Uterus (tissue), 4 donors: ENCODE results near the gene ADARB1. TPM values are rescaled to one million over a fixed set of nuclear protein-coding genes. Genes with fewer than 3 reads are reported as not detected.

Source experiments
- DNase-seq, 2 donors: peaks; one replicate each; pipeline ENCODE4 v3.0.0-alpha.2; 2019 to 2020
- H3K27ac ChIP-seq, 2 donors: fragments of 200-600 bp; sonication (generic); 1 replicate in 1 of 2; 2 replicates in 1 of 2; pipeline ENCODE4 v1.5.1; 2016 to 2018
- H3K27me3 ChIP-seq, 2 donors: fragments of 200-600 bp; sonication (generic); one replicate each; pipeline ENCODE4 v1.5.1; 2018 to 2019; ENCODE audit warnings: control low read depth in 1 of 2
- H3K36me3 ChIP-seq, 2 donors: fragments of 200-600 bp; sonication (generic); one replicate each; pipeline ENCODE4 v1.5.1; 2019; ENCODE audit warnings: control low read depth in 1 of 2
- H3K4me1 ChIP-seq, 2 donors: fragments of 200-600 bp; sonication (generic); one replicate each; pipeline ENCODE4 v1.5.1; 2018 to 2019; ENCODE audit warnings: control low read depth in 1 of 2
- H3K4me3 ChIP-seq, 2 donors: fragments of 200-600 bp; sonication (generic); 1 replicate in 1 of 2; 2 replicates in 1 of 2; pipeline ENCODE4 v1.5.1; 2018 to 2019; ENCODE audit warnings: mild to moderate bottlenecking in 1 of 2
- H3K9me3 ChIP-seq, 2 donors: fragments of 200-600 bp; sonication (generic); one replicate each; pipeline ENCODE4 v1.5.1; 2019; ENCODE audit warnings: control low read depth in 1 of 2
- POLR2A ChIP-seq, 2 donors: fragments of 450-650 bp; IDR thresholded peaks; one replicate each; pipeline ENCODE4 v1.6.1; 2016; ENCODE audit warnings: antibody characterized with exemption in 2 of 2, mild to moderate bottlenecking in 1 of 2, moderate library complexity in 1 of 2
- intact Hi-C: fragments of 100-400 bp; cut with DNase I; formaldehyde crosslinking; loops from one replicate; pipeline ENCODE4 v1.15.1; 2023; ENCODE audit warnings: low total_unique reads
- total RNA-seq, 4 donors: library from RNA; depleted of rRNA in 3 of 4; stranded (reverse); fragments of >200 nt in 3 of 4; gene quantifications; one replicate each; pipeline versions ENCODE4 v1.1.0 to v1.2.4, GENCODE V29; 2014 to 2023
- TF ChIP-seq, protein P1 (sequence below), 4 experiments: fragments of 200-600 bp in 2 of 4; fragments of 450-650 bp in 2 of 4; sonication (generic) in 2 of 4; IDR thresholded peaks; one replicate each; pipeline ENCODE4 v1.5.1; 2016 to 2019; ENCODE audit warnings: antibody characterized with exemption in 4 of 4, mild to moderate bottlenecking in 2 of 4, moderate library complexity in 1 of 4
- donor health status: DM: yes; HTN: yes; CAD: no.

The ADARB1 gene
- total RNA-seq, 4 donors from 2014 or later, result 21.8 to 69.6 (median 43.3) TPM

DNA sequence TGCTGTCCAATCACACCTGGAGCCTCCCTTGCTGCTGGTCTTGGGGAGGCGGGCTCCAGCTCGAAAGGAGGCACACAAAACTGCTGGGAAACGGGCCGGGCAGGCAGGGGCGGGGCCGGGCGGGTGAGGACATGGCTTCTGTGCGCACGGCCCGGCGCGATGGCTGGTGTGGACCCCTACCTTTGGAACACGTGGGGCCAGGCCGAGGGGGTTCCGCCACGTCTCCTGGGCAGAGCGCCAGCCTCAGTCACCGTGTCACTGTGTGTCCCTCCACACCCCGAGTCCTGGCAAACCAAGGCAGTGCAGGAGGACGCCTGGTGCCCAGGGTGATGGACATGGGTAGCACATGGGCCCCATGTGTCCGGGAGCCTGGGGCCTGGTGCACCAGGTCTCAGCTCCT is 42.0 kb upstream of the ADARB1 start:
- DNase-seq, result no peak
- TF ChIP-seq POLR2A (IDR thresholded peaks at IDR 0.05), result no peak
- TF ChIP-seq, protein P1, sequence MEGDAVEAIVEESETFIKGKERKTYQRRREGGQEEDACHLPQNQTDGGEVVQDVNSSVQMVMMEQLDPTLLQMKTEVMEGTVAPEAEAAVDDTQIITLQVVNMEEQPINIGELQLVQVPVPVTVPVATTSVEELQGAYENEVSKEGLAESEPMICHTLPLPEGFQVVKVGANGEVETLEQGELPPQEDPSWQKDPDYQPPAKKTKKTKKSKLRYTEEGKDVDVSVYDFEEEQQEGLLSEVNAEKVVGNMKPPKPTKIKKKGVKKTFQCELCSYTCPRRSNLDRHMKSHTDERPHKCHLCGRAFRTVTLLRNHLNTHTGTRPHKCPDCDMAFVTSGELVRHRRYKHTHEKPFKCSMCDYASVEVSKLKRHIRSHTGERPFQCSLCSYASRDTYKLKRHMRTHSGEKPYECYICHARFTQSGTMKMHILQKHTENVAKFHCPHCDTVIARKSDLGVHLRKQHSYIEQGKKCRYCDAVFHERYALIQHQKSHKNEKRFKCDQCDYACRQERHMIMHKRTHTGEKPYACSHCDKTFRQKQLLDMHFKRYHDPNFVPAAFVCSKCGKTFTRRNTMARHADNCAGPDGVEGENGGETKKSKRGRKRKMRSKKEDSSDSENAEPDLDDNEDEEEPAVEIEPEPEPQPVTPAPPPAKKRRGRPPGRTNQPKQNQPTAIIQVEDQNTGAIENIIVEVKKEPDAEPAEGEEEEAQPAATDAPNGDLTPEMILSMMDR (IDR thresholded peaks at IDR 0.05), result no peak
- Histone ChIP-seq H3K9me3 (no peaks in the 10 kb centered on the region), H3K36me3 (no peaks in the 10 kb centered on the region), H3K4me1 (peaks cover 0 to 16% of the 10 kb centered on the region in 2 donors), H3K27ac (peak overlapping the region in 1 of 2 donors; percentile 62), H3K27me3 (no peaks in the 10 kb centered on the region), H3K4me3 (no peak overlapping the region)
- intact Hi-C loops, result no loop called here

DNA sequence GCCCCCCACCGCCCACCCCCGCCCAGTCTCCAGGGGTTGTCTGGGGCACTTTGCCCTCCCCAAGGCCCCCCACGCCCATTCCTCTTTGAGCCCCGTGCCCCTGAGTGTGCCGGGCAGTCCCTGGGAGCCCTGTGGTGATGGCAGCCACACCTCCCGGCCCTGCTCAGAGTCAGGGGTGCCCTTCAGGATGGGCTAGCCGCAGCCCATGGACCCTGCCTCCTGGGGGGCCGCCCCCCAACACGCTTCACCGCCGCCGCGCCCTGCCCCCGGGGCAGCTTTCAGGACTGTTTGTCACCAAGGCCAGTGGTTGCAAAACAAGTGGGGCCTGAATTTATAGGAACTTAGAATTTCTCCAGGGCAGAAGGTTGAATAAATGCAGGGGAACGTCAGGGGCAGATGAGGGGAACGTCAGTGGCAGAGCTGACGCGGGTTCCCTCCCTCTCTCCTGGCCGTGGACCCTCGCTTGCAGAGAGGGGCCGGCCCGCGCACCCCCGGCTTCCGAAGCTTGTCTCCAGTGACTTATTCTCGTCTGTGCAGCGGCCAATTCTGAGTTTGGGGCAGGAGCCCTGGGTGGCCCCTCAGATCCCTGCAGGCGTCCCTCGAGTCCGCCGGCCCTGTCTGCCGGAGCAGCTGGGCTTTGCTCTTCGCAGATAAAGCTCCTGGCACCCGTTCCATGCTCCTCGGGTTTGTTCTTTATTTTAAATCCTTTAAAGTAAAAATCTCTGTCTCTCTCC is 41.2 kb upstream of the ADARB1 start:
- TF ChIP-seq POLR2A (IDR thresholded peaks at IDR 0.05), result no peak
- TF ChIP-seq, protein P1 (IDR thresholded peaks at IDR 0.05), result no peak
- Histone ChIP-seq H3K4me3 (peak overlapping the region in 1 of 2 donors; percentile 13), H3K4me1 (peaks cover 0 to 16% of the 10 kb centered on the region in 2 donors), H3K27ac (peak overlapping the region; percentile 28 to 62), H3K27me3 (no peaks in the 10 kb centered on the region), H3K9me3 (no peaks in the 10 kb centered on the region), H3K36me3 (no peaks in the 10 kb centered on the region)
- DNase-seq, result peak in 1 of 2 donors; percentile 19
- intact Hi-C loops, result no loop called here

DNA sequence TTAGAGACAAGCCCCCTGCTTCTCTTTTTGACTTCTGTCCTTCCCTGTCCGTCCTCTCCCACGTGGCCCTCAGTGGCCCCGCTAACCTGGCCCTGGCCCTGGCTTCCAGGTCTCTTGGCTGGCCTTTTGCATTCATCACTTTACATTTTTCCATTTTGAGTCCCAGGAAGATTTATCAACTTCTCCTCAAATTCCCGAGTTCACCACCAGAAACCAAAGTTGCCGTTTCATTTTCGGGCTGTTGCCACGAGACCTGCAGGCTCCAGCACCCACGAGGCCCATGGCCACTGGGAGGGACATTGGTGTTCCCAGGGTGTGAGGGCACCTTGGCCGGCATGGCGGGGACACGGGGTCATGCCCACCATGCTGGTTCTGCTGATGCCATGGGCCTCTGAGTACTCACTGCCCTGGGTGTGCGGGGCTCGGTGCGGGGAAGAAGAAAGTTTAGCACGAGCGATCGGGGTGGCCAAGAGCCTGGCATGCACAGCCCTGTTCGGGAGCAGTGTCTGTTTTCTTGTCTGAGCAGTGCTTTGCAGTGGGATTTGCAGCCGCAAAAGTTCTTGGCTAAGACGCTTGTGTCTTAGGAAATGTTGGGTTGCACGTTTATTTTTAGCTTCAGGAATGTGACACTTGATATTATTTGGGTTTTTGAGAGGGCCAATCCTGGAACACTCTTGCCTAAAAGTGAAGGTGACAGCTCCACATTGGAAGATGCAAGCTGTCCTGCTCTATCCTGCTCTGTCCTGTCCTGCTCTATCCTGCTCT is 40.4 kb upstream of the ADARB1 start:
- H3K4me3 ChIP-seq, result peak overlapping the region in 1 of 2 donors; percentile 13
- DNase-seq, result peak in 1 of 2 donors; percentile 15
- H3K36me3 ChIP-seq, result no peaks in the 10 kb centered on the region
- no peaks in the 10 kb centered on the region for H3K27me3 ChIP-seq
- TF ChIP-seq POLR2A (IDR thresholded peaks at IDR 0.05), result no peak
- TF ChIP-seq, protein P1 (IDR thresholded peaks at IDR 0.05), result no peak
- intact Hi-C loops, result no loop called here
- peaks cover 0 to 16% of the 10 kb centered on the region in 2 donors for H3K4me1 ChIP-seq
- H3K27ac ChIP-seq, result peak overlapping the region; percentile 62 to 64
- no peaks in the 10 kb centered on the region for H3K9me3 ChIP-seq

DNA sequence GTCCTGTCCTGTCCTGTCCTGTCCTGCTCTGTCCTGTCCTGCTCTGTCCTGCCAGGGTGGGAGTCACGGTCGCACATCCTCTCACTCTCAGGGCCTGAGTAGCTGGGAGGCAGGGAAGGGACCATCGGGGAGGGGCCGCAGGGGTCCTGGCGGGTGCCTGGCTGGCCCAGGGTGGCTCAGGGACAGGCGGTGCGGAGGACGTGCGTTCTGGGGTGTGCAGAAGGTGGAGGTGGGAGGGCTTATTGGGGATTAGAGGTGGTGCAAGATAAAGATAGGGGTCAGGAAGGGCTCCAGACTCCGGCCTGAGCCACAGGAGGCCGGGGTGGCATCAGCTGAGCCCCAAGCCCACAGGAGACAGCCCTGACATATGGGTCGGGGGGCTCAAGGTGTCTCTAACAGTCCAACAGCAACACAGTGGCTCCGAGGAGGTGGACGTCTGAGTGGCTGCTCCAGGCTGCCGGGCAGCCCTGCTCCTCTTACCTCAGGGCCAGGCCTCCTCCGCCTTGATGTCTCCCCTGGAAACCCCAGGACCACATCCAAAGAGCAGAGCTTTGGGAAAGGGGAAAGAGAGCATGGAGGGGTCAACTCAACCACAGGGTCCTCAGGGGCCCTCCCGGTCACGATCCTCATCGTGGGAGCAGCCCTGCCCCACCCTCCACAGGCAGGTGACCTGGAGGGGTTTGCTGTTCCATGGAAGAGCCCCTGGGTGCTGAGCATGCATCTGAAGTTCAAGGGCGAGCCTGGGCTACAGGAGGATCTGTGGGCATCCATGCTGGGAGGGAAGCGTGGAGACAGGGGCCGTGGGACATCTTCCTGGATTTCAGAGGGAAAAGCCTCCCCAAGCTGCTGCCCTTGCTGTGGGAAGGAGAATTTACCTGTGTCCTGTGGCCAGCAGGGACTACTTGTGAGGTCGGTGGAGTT is 39.6 kb upstream of the ADARB1 start:
- H3K27me3 ChIP-seq, result no peaks in the 10 kb centered on the region
- peaks cover 0 to 16% of the 10 kb centered on the region in 2 donors for H3K4me1 ChIP-seq
- no peaks in the 10 kb centered on the region for H3K36me3 ChIP-seq
- no peak overlapping the region for H3K4me3 ChIP-seq
- no peaks in the 10 kb centered on the region for H3K9me3 ChIP-seq
- H3K27ac ChIP-seq, result peak overlapping the region; percentile 49 to 64
- TF ChIP-seq POLR2A (IDR thresholded peaks at IDR 0.05), result no peak
- TF ChIP-seq, protein P1 (IDR thresholded peaks at IDR 0.05), result no peak
- intact Hi-C loops, result no loop called here
- DNase-seq, result peak; percentile 13 to 17
